Kidney (tissue), 14 donors: ENCODE data around the gene SGSM2. TPM values are rescaled to one million over a fixed set of nuclear protein-coding genes. Genes with fewer than 3 reads are reported as not detected.

ENCODE experiments used
- DNase-seq, 5 donors: peaks; one replicate each; pipeline ENCODE4 v3.0.0-alpha.2; 2013 to 2020
- FAIRE-seq: peaks from 2 replicates; lab custom pipeline; 2012; peaks lifted over from hg19 to GRCh38; lab: Jason Lieb, UNC
- H3K27ac ChIP-seq, 2 donors: one replicate each; pipeline ENCODE4 v1.7.0; 2013; ENCODE audit warnings: low read depth in 2 of 2, low read length in 2 of 2, inconsistent platforms in 1 of 2
- H3K27me3 ChIP-seq: one replicate; pipeline ENCODE4 v1.7.1; 2013; ENCODE audit warnings: low read length, inconsistent platforms; ENCODE audit not compliant: control insufficient read depth, insufficient read depth
- H3K36me3 ChIP-seq, 3 donors: one replicate each; pipeline versions ENCODE4 v1.7.0 to v1.7.1; 2013; ENCODE audit warnings: low read length in 3 of 3, control low read depth in 1 of 3, inconsistent platforms in 1 of 3; ENCODE audit not compliant: insufficient read depth in 3 of 3, control insufficient read depth in 2 of 3
- H3K4me1 ChIP-seq, 3 donors: one replicate each; pipeline versions ENCODE4 v1.7.0 to v1.7.1; 2013; ENCODE audit warnings: low read length in 3 of 3, inconsistent platforms in 1 of 3, low read depth in 1 of 3; ENCODE audit not compliant: control insufficient read depth in 2 of 3, insufficient read depth in 2 of 3
- H3K4me3 ChIP-seq, 3 donors: one replicate each; pipeline versions ENCODE4 v1.7.0 to v1.8.1; 2013; ENCODE audit warnings: low read length in 3 of 3, control low read depth in 1 of 3, inconsistent platforms in 1 of 3
- H3K9ac ChIP-seq, 3 donors: one replicate each; pipeline versions ENCODE4 v1.7.0 to v1.7.1; 2013; ENCODE audit warnings: low read length in 3 of 3, control low read depth in 1 of 3, inconsistent platforms in 1 of 3
- H3K9me3 ChIP-seq, 3 donors: one replicate each; pipeline versions ENCODE4 v1.7.0 to v1.7.1; 2013; ENCODE audit warnings: low read length in 3 of 3, control low read depth in 1 of 3, inconsistent platforms in 1 of 3; ENCODE audit not compliant: control insufficient read depth in 2 of 3, insufficient read depth in 1 of 3
- intact Hi-C: fragments of 100-400 bp; cut with DNase I; formaldehyde crosslinking; loops from one replicate; pipeline ENCODE4 v1.11.1; 2022
- polyA plus RNA-seq: library from polyadenylated mRNA; stranded (reverse); fragments of 350-450 nt; fragmentation: Illumina TruSeq; extraction: RNeasy Lipid Tissue Mini Kit (QIAGEN cat#74804); gene quantifications from one replicate; pipeline ENCODE4 v1.2.3, GENCODE V29; 2014; ENCODE audit warnings: low read depth, low replicate concordance; ENCODE audit not compliant: insufficient read depth
- total RNA-seq: library from RNA; stranded (reverse); fragmentation: NEBNext Ultra II Directional; extraction: Animal tissue kit (Norgen Biotek cat#: 25700); gene quantifications from one replicate; pipeline ENCODE4 v1.2.1, GENCODE V29; 2021
- TF ChIP-seq, protein P1 (sequence below): IDR thresholded peaks from 3 replicates; pipeline ENCODE4 v1.5.1; 2012; ENCODE audit warnings: mild to moderate bottlenecking, moderate library complexity, borderline replicate concordance; ENCODE audit not compliant: insufficient read depth; ENCODE audit errors: extremely low read depth
- donor health status: control.
- donor health status: control.
- donor health status: control.
- donor health status: control.
- donor health status: control.
- donor health status: DM: yes; HTN: yes; CAD: no.
- donor health status: Normal renal cell carcinoma (clear cell type).

SGSM2 gene
- total and polyA plus RNA-seq, 2 donors from 2014 or later = 33.7 to 58.0 TPM

DNA sequence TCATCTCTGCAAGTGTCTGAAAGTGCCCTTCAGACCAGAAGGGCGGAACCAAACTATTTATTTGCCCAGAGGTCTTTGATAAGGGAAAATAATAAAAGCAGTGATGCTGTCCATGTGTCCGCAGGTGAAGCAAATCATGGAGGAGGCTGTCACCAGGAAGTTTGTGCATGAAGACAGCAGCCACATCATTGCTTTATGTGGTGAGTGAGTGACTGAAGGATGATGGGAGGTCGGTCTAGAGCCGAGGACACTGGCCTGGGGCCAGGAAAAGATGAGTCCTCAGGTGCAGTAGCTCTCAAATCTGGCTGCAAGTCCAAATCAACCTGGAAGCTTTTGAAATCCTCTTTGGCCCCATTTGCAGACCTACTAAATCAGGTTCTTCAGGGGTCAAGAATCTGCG lies 6.1 kb downstream of the SGSM2 start:
- Histone ChIP-seq H3K4me1 (peaks cover 0 to 4% (median 0%) of the 10 kb centered on the region in 3 donors), H3K9ac (no peak overlapping the region), H3K27me3 (no peaks in the 10 kb centered on the region), H3K27ac (no peak overlapping the region), H3K36me3 (peaks cover 0 to 9% (median 3%) of the 10 kb centered on the region in 3 donors), H3K4me3 (no peak overlapping the region), H3K9me3 (no peaks in the 10 kb centered on the region)
- FAIRE-seq (no peak), DNase-seq (no peak)
- intact Hi-C loops = no loop called here
- TF ChIP-seq, protein P1, sequence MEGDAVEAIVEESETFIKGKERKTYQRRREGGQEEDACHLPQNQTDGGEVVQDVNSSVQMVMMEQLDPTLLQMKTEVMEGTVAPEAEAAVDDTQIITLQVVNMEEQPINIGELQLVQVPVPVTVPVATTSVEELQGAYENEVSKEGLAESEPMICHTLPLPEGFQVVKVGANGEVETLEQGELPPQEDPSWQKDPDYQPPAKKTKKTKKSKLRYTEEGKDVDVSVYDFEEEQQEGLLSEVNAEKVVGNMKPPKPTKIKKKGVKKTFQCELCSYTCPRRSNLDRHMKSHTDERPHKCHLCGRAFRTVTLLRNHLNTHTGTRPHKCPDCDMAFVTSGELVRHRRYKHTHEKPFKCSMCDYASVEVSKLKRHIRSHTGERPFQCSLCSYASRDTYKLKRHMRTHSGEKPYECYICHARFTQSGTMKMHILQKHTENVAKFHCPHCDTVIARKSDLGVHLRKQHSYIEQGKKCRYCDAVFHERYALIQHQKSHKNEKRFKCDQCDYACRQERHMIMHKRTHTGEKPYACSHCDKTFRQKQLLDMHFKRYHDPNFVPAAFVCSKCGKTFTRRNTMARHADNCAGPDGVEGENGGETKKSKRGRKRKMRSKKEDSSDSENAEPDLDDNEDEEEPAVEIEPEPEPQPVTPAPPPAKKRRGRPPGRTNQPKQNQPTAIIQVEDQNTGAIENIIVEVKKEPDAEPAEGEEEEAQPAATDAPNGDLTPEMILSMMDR = no peak

GRCh38 chr17:2344528-2344927 lies 7.2 kb downstream of the SGSM2 start:
- Histone ChIP-seq H3K36me3 (peaks cover 0 to 9% (median 3%) of the 10 kb centered on the region in 3 donors), H3K9ac (no peak overlapping the region), H3K4me1 (peaks cover 0 to 4% (median 0%) of the 10 kb centered on the region in 3 donors), H3K27ac (no peak overlapping the region), H3K9me3 (no peaks in the 10 kb centered on the region), H3K27me3 (no peaks in the 10 kb centered on the region), H3K4me3 (no peak overlapping the region)
- TF ChIP-seq, protein P1 = no peak
- intact Hi-C loops = no loop called here
- DNase-seq = no peak
- FAIRE-seq = no peak

- Histone ChIP-seq H3K27ac (no peak overlapping the region), H3K9ac (no peak overlapping the region), H3K36me3 (peaks cover 0 to 9% (median 3%) of the 10 kb centered on the region in 3 donors), H3K4me1 (peaks cover 0 to 4% (median 0%) of the 10 kb centered on the region in 3 donors), H3K4me3 (no peak overlapping the region), H3K9me3 (no peaks in the 10 kb centered on the region), H3K27me3 (no peaks in the 10 kb centered on the region)
- FAIRE-seq = no peak
- no peak for DNase-seq
- intact Hi-C loops = no loop called here
- TF ChIP-seq, protein P1 = no peak
Observed at GRCh38 chr17:2346475-2346874, 9.2 kb downstream of the SGSM2 start.
